ENCODE results near the gene SLC35G6. TPM values are rescaled to one million over a fixed set of nuclear protein-coding genes. Genes with fewer than 3 reads are reported as not detected.

The SLC35G6 gene
- total RNA-seq, 3 donors from 2014 or later: not detected

DNA sequence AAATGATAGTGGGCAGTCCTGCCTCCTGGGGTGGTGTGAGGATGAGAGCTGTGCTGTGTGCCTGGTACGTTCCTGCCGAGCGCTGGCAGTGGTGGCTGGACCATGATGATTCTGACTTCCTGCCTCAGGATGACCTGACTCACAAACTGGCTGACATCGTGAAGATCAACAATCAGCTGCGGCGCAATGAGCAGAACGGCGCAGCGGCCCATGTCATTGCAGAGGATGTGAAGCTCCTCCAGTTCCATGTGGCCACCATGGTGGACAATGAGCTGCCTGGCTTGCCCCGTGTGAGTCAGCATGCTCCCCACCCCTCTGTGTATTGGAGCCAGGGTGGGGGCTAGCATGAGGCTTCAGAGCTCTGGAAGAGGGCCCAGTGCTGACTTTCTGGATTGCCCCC, 16.0 kb downstream of the SLC35G6 start:
- DNase-seq (ENCODE audit: low spot score in 2 of 2): no peak
- no peaks in the 10 kb centered on the region for H3K27me3 ChIP-seq
- no peaks in the 10 kb centered on the region for H3K9me3 ChIP-seq
- no peak for TF ChIP-seq POLR2A (IDR thresholded peaks at IDR 0.05)
- H3K4me1 ChIP-seq: no peaks in the 10 kb centered on the region
- no peak overlapping the region for H3K4me3 ChIP-seq
- H3K27ac ChIP-seq: no peak overlapping the region
- peaks cover 29% of the 10 kb centered on the region for H3K36me3 ChIP-seq
- intact Hi-C loops (cut with DNase I; ENCODE audit: low total_unique reads): no loop called here

DNA sequence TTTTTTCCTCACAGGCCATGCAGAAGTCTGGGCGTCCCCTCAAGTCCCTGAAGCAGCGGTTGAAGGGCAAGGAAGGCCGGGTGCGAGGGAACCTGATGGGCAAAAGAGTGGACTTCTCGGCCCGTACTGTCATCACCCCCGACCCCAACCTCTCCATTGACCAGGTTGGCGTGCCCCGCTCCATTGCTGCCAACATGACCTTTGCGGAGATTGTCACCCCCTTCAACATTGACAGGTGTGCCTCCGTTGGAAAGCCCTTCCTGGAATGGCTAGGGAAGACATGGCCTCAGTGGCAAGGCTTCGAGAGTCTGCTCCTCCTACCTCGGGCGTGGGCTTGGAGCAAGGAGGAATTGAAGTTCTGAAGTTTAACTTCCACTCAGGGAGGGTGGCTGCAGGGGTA, 16.4 kb downstream of the SLC35G6 start:
- intact Hi-C loops (cut with DNase I; ENCODE audit: low total_unique reads): no loop called here
- Histone ChIP-seq H3K27ac (no peak overlapping the region), H3K27me3 (no peaks in the 10 kb centered on the region), H3K9me3 (no peaks in the 10 kb centered on the region), H3K4me3 (no peak overlapping the region), H3K36me3 (peaks cover 32% of the 10 kb centered on the region), H3K4me1 (no peaks in the 10 kb centered on the region)
- no peak for DNase-seq (ENCODE audit: low spot score in 2 of 2)
- TF ChIP-seq POLR2AphosphoS5 (IDR thresholded peaks at IDR 0.05) (no peak), POLR2A (IDR thresholded peaks at IDR 0.05) (no peak)
- TF ChIP-seq, protein P1, sequence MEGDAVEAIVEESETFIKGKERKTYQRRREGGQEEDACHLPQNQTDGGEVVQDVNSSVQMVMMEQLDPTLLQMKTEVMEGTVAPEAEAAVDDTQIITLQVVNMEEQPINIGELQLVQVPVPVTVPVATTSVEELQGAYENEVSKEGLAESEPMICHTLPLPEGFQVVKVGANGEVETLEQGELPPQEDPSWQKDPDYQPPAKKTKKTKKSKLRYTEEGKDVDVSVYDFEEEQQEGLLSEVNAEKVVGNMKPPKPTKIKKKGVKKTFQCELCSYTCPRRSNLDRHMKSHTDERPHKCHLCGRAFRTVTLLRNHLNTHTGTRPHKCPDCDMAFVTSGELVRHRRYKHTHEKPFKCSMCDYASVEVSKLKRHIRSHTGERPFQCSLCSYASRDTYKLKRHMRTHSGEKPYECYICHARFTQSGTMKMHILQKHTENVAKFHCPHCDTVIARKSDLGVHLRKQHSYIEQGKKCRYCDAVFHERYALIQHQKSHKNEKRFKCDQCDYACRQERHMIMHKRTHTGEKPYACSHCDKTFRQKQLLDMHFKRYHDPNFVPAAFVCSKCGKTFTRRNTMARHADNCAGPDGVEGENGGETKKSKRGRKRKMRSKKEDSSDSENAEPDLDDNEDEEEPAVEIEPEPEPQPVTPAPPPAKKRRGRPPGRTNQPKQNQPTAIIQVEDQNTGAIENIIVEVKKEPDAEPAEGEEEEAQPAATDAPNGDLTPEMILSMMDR (IDR thresholded peaks at IDR 0.05): no peak

DNA sequence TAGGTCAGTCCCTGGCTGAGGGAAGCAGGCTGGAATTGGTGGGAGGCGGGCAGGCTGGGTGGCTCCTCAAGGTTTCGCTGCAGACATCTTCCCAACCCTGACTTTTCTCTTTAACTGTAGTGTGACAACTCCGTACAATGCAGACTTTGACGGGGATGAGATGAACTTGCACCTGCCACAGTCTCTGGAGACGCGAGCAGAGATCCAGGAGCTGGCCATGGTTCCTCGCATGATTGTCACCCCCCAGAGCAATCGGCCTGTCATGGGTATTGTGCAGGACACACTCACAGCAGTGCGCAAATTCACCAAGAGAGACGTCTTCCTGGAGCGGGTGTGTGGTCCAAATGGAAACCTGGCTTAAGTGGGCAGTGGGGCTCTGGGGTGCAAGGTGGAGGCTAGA, 17.9 kb downstream of the SLC35G6 start:
- intact Hi-C loops (cut with DNase I; ENCODE audit: low total_unique reads): no loop called here
- H3K36me3 ChIP-seq: peaks cover 45% of the 10 kb centered on the region
- H3K4me1 ChIP-seq: no peaks in the 10 kb centered on the region
- no peaks in the 10 kb centered on the region for H3K9me3 ChIP-seq
- H3K27me3 ChIP-seq: no peaks in the 10 kb centered on the region
- no peak overlapping the region for H3K4me3 ChIP-seq
- DNase-seq (ENCODE audit: low spot score in 2 of 2): no peak
- TF ChIP-seq, protein P1 (IDR thresholded peaks at IDR 0.05): no peak
- no peak for TF ChIP-seq POLR2A (IDR thresholded peaks at IDR 0.05)
- no peak for TF ChIP-seq POLR2AphosphoS5 (IDR thresholded peaks at IDR 0.05)
- no peak overlapping the region for H3K27ac ChIP-seq

DNA sequence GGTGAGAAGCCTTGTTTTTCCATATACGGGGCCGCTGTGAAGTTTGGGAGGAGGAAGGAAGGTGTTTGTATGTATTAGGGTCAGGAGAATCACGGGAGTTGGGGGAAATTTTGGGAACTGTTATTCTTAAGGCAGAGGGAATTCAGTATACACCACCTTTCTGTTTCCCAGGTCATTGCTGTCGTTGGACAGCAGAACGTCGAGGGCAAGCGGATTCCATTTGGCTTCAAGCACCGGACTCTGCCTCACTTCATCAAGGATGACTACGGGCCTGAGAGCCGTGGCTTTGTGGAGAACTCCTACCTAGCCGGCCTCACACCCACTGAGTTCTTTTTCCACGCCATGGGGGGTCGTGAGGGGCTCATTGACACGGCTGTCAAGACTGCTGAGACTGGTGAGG, 20.5 kb downstream of the SLC35G6 start:
- no peak for DNase-seq (ENCODE audit: low spot score in 2 of 2)
- Histone ChIP-seq H3K4me3 (no peak overlapping the region), H3K27ac (no peak overlapping the region), H3K9me3 (no peaks in the 10 kb centered on the region), H3K36me3 (peaks cover 51% of the 10 kb centered on the region), H3K4me1 (no peaks in the 10 kb centered on the region), H3K27me3 (no peaks in the 10 kb centered on the region)
- intact Hi-C loops (cut with DNase I; ENCODE audit: low total_unique reads): no loop called here
- no peak for TF ChIP-seq POLR2AphosphoS5 (IDR thresholded peaks at IDR 0.05)
- TF ChIP-seq, protein P1 (IDR thresholded peaks at IDR 0.05): no peak
- no peak for TF ChIP-seq POLR2A (IDR thresholded peaks at IDR 0.05)

DNA sequence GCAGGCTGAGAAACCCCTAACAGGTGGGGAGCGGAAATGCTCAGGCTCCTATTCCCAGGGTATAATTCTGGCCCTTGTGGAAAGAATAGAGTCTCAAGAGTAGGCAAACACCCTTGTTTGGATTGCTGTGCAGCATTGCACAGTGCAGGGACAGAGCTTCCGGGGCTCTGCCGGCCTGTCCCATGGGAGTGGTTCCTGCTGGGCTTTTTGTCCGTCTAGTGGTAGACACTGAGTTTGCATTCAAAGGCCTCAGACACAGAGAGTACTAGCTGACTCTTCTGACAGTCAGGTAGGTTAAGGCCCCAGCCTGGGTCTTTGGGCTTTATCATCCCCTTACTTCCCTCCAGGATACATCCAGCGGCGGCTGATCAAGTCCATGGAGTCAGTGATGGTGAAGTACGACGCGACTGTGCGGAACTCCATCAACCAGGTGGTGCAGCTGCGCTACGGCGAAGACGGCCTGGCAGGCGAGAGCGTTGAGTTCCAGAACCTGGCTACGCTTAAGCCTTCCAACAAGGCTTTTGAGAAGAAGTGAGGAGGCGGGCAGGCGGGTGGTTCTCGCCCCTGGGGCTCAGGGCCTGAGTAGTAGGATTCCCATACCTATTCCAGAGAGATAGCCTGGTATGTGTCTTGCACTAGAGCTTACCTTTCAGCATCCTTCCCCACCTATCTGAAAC, 21.1 kb downstream of the SLC35G6 start:
- Histone ChIP-seq H3K4me3 (no peak overlapping the region), H3K36me3 (peaks cover 51% of the 10 kb centered on the region), H3K27me3 (no peaks in the 10 kb centered on the region), H3K4me1 (no peaks in the 10 kb centered on the region), H3K27ac (no peak overlapping the region), H3K9me3 (no peaks in the 10 kb centered on the region)
- DNase-seq (ENCODE audit: low spot score in 2 of 2): no peak
- TF ChIP-seq, protein P1 (IDR thresholded peaks at IDR 0.05): no peak
- no peak for TF ChIP-seq POLR2AphosphoS5 (IDR thresholded peaks at IDR 0.05)
- no peak for TF ChIP-seq POLR2A (IDR thresholded peaks at IDR 0.05)
- intact Hi-C loops (cut with DNase I; ENCODE audit: low total_unique reads): no loop called here

Measured in breast epithelium (tissue), 4 donors.